ENCODE measurements around the gene FGD5. TPM values are rescaled to one million over a fixed set of nuclear protein-coding genes. Genes with fewer than 3 reads are reported as not detected.
"Not testable (repeated sequence)": the region's sequence is repeated elsewhere in the genome, so short reads cannot be mapped to it uniquely, and the experiment has no call there.

Gene FGD5
- total RNA-seq, 1 donor from 2014 or later, result 62.5 TPM

DNA sequence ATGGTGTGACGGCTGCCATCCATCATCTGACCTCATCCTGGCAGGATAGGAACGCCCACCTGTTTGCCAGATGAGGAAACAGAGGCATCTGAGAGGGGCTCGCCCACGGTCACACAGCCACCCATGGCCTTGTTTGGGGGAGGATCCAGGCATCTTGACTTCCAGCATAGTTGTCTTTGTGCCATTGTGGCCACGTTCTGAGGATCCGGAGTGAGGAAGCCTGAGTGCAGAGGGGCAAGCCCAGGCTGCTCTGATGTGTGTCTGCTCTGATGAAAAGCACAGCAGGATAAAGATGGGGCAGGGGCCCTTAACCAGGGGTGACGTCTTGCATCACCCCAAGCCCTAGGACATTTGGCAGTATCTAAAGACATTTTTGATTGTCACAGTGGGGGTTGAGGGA lies 58.7 kb downstream of the FGD5 start:
- no peak for DNase-seq (ENCODE audit: low spot score)

DNA sequence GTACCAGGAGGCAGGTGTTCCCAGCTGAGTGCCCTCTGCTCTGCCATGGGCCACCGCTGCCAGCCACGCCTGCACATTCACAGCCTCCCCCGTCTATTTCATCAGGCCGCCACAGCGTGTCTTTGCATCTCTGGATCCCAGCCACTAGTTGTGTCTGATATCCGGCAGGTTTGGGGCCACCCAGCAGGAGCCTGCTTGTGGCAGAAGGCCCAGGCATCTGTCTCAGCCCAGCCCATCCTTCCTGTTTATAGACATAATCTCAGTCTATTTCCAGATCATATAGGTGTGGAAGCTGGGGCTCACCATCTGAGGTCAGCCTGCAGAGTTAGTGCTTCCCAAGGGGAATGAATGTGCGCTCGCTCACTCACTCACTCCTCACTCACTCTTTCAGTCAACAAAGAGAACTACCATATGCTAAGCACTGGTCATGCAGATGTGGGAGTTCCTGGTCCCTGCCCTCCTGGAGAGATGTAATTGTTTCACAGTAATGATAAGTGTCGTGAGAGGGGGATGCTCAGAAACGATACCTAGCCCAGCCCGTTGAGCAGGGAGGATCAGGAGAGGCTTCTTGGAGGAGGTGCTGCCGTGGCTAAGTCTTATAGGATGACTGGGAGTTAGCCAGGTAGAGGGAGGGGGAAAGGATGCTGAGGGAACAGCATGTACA lies 60.6 kb downstream of the FGD5 start:
- peak; percentile 72 for DNase-seq (ENCODE audit: low spot score)

DNA sequence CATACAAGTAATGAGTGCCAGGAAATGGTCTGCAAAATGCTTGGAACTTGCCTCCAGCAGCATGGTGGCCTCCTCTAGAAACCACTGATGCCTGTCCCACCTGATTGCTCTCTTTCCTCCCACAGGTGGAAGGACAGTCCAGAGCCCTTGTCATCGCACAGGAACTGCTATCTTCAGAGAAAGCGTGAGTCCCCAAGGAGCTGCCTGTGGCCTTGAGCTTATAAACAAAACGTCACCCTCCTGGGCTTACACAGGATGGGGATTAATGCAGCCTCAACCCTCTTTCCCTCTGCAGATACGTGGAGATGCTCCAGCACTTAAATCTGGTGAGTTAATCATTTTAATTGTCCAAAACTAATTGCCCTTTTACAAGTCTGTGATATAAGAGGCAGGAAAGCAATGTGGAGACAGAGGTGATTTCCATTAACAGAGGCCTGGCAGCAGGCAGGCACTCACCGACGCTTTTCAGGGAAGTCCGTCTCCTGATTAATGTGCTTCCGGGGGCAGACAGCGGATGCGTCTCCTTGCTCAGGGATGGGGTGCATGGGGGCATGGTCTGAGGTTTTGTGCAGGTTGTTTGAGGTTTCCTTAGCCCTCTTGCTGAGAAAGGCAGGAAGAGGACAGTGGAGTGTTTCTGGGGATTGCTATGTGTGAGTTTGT lies 61.8 kb downstream of the FGD5 start:
- no peak for DNase-seq (ENCODE audit: low spot score)

DNA sequence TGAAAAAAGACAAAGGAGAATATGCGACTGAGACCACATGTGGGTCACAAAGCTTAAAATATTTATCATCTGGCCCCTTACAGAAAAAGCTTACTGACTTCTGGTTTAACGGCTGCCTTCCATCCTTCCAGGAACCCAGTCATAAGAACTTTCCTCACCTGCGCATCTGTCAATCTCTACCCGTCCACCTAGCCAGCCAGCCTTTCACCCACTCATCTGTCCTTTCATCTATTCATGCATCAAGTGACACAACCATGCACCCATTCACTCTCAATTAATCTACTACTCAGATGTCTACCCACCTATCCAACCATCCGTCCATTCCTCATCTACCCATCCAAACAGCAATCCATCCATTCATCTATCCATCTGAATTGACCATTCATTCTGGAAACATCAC lies 64.5 kb downstream of the FGD5 start:
- DNase-seq (ENCODE audit: low spot score), result no peak

DNA sequence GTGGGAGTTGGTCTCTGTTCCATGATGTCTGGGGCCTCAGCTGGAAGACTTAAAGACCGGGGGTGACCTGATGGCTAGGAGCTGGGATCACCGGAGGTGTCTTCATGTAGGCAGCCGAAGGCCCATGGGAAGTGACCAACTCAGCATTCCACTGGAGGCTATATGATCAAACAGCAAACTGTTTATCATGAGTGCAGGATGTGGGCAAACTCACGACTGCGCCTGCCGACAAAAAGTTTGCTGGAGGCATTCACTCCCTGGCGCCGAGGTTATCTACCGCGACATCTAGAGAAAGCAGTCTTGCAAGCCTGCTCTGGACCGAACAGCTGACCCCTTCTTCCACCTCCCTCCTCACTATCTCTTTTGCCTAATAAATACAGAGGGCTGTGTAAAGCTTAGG lies 65.9 kb downstream of the FGD5 start:
- no peak for DNase-seq (ENCODE audit: low spot score)

DNA sequence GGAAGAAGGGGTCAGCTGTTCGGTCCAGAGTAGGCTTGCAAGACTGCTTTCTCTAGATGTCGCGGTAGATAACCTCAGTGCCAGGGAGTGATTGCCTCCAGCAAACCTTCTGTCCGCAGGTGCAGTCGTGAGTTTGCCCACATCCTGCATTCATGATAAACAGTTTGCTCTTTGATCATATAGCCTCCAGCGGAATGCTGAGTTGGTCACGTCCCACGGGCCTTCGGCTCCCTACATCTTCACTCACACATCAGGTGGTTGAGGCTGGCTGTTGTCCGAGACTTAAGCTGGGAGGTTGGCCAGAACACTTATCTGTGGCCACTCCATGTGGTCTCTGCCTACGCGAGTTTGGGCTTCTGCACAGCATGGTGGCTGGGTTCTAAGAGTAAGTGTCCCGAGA lies 66.5 kb downstream of the FGD5 start:
- DNase-seq (ENCODE audit: low spot score), result peak; percentile 73

DNA sequence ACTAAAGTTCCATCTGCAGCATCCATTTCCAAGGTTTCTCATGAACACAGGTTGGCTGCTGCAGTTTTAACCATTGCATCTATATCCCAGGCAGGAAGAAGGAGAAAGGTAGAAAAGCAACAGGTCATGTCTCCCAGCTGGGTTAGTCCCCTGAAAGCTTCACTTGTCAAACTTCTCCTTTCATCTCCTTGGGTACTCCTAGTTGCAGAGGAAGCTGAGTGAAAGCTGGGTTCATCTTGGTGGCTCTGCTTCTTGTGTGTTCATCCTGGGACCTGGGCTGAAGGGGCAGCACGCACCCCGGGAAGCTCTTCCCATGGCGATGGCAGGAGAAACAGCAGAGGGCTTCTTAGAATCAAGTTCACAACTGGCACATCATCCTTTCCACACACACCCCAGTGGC lies 67.3 kb downstream of the FGD5 start:
- DNase-seq (ENCODE audit: low spot score), result no peak

DNA sequence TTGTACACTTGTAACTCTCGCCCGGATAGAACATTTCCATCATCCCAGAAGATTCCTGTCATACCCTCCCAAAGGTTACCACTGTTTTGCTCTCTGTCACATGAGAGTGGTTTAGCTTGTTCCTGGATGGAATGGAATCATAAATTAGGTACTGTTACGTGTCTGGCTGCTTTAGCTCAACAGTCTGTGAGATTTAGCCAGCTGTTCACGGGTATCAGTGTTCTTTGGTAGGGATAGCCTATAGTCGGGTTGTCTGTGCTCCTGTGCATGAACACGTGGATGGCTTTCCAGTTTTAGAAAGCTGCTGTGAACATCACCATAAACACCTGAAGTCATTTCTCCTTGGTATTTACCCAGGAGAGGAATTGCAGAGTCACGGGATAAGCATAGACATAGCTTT lies 70.4 kb downstream of the FGD5 start:
- no peak for DNase-seq (ENCODE audit: low spot score)

DNA sequence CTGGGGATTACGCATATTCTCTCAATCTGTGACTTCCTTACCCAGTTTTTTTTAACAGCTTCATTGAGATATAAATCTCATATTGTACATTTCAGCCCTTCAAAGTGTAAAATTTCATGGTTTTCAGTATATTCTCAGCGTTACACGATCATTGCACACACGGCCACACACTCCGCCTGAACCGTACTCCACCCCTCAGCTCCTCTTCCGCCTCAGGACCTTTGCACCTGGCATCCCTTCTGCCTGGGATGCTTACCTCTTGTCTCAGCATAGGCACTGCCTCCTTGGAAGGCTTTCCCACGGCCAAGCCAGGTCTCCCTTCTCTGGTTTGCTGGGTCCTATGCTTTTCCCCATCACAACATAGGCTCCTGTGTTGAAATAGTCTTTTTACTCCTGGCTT lies 71.2 kb downstream of the FGD5 start:
- DNase-seq (ENCODE audit: low spot score), result no peak

DNA sequence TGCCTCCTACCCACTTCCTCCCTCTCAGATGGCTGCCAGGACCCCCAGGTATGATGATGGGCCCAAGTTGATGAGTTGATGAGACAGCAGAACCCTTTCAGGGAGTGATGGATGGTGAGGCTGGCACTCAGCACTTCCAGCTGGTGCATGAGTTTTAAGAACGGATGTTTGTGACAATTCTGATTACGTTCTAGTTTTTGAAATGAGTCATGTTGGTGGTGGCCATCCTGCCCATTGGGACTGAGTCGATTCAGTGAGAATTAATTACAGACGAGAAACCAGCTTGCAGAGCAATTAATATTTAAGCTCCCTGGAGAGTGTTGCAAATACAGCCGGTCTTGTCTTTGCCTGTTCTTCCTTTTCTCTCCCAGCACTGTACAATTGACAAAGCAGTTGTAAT lies 71.7 kb downstream of the FGD5 start:
- DNase-seq (ENCODE audit: low spot score), result no peak

DNA sequence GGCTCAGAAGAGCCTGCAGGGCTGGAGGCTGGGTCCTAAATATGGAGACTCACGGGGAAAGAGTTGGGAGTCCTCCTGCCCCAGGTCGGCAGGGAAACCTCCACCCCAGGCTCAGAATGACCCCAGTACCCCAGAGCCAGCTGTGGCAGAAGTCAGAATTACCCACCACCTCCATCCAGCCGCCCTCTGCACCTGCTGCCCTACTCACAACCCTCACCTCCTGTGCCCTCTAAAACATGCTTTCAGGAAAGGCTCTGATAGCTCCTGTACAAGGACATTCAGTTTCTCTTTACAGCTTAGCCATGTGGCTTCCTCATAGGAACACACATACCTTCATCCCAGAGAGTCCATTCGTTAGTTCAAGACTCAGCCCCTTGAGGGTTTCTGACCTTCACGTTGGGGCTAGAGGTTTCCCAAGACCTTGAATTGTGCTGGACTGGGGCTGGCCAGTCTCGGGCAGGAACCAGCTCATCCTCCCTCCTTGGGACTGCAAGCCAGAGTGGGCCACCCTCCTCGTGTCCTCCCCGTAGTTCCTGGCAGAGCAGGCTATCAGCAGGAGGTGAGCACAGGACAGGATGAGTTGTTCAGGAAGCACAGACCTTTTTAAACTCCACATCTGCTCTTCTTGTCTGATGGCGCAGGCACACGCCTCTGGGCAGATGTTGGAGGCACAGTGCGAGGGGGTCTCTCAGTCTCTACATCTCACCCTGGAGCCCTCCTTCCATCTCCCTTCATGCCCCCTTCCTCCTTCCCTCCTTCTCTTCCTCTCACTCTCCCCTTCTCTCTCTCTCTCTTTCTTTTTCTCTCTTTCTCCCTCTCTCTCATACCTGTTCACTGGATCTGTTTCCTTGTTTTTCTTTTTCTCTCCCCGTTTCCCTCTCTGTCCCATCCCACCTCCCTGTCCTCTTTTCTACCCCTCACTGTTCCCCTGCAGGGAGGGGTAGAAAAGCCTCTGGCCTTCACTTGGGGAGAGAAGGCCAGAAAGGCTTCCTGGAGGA lies 72.7 kb downstream of the FGD5 start:
- no peak for DNase-seq (ENCODE audit: low spot score)

DNA sequence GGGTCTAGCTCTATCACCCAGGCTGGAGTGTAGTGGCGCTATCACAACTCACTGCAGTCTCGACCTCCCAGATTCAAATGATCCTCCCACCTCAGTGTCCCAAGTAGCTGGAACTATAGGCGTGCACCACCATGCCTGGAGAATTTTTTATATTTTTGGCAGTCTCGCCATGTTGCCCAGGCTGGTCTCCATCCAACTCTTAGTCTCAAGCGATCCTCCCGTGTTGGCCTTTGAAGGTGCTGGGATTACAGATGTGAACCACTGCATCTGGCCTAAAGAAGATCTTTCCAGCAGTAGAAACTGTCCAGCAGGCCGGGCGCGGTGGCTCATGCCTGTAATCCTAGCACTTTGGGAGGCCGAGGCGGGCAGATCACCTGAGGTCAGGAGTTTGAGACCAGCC lies 73.5 kb downstream of the FGD5 start:
- no peak for DNase-seq (ENCODE audit: low spot score)

DNA sequence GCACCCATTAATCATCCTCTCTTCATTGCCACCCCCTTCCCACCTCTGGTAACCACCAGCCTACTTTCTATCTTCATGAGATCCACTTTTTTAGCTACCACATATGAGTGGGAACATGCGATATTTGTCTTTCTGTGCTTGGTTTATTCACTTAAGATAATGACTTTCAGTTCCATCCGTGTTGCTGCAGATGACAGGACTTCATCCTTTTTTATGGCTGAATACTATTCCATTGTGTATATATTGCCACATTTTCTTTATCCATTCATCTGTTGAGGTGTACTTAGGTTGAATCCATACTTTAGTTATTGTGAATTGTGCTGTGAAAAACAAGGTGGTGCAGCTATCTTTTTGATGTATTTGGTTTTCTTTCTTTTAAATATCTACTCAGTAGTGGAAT lies 75.3 kb downstream of the FGD5 start:
- no peak for DNase-seq (ENCODE audit: low spot score)

DNA sequence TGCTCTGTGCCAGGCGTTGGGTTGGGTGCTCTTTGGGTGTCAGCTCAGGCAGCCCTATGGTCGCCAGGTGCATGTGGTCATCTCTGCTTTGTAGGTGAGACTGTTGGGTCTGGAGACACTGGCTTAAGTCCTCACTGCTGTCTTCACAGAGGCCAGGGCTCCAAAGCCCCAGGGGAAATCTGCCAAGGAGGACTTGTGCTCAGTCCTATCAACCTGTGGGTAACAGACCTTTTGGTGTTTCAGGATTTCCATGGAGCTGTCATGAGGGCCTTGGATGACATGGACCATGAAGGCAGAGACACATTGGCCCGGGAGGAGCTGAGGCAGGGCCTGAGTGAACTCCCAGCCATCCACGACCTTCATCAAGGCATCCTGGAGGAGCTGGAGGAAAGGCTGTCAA lies 78.5 kb downstream of the FGD5 start:
- no peak for DNase-seq (ENCODE audit: low spot score)

DNA sequence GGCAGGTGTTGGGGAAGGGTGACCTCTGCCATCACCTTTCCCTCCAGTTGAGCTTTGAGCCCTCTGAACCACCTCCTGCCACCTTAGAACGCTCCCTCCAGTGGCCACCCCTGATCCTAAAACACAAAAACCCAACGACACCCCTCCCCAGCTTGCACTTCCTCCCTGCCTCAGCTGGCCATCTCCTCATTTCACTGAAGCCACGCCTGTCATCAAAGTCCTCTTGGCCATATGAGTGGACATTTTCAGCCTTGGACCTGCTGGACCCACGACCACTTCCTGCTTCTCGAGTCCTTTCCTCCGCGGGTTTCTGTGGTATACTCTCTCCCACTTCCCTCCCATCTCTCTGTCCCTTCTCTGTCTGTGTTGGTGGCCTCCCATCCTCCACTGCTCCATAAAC lies 80.2 kb downstream of the FGD5 start:
- no peak for DNase-seq (ENCODE audit: low spot score)

DNA sequence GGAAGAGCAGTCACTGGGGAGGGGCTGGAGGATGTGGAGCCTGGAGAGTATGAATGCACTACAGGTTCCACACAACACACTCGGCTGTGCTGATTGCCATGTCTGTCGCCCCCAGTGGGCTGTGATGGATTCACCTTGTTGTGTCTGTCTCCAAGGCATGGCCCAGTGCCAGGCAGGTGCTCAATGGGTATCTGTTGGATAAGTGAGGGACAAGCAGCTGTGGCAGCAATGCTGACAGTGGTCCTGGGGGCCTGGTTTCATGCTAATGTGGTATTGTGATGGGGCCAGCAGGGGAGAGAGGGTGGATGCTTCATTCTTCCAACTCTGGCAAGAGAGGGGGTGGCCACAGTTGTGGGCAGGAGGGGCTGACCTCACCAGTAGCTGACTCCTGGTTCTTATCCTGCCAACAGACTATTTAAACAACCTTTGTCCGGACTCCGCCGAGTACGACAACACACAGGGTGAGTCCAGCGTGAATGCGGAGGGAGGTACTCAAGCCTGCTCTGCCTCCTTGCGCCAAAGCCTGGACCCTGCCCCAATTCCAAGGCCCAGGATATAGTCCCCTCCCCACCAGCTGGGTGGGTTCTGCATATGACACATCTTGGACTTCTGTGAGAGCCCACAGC lies 81.3 kb downstream of the FGD5 start:
- DNase-seq (ENCODE audit: low spot score), result peak; percentile 73

DNA sequence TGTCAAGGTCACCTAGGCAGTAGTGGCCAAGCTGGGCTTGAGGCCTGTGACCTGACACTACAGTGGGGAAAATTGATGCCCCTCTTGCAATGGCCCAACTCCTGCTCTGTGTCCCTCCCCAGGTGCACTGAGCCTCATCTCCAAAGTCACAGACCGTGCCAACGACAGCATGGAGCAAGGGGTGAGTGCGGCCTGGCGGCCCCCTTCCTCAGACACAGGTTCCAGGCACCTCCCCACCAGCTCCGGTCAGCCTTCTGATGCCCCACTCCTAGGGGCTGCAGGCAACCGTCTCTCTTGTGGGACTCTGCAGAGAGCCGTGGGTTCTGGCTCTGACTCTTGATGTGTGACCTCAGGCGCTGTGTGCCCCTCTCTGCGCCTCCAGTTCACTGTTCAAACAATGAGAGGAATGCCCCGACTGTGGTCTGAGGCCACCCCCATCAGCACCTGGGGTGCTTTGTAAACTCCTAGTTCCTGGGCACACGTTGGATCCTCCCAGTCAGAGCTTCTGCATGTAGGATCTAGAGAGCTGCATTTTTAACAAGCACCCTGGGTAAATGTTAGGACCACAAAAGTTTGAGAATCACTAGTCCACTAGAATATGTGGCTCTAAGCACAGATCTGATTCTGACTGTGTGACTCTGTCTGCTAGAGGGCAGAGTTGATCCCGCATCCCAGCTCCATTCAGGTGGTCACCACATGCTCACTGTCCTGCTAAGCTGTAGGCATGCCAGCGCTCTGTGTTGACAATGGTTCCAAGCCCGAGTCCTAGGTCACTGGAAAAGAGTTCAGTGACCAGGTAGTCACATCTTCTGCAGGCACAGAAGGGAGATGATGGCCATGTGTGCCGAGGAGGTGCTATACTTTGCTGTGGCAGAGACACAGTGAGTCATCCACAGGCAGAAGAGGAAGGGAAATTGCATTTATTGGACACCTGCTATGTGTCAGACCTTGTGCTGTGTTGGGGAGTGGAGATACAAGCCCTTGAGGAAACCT lies 82.4 kb downstream of the FGD5 start:
- no peak for DNase-seq (ENCODE audit: low spot score)

DNA sequence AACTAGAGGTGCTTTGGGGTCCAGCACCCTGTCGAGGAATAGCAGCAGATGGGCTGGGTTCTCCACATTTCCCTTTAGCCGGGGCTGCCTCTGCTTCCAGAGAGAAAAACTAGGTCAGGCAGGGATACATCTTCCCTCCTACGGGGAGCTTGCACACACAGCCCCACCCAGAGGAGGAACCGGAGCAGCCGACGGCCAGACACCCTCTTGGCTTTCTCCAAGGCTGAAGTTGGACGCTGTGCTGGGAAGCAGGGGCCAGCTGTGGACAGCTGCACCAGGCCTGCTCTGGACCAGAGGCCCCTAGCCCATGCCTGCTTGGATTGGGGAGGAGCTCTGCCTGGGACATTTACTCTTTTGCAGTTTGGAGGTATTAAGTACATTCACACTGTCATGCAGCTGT lies 84.0 kb downstream of the FGD5 start:
- peak; percentile 72 for DNase-seq (ENCODE audit: low spot score)

DNA sequence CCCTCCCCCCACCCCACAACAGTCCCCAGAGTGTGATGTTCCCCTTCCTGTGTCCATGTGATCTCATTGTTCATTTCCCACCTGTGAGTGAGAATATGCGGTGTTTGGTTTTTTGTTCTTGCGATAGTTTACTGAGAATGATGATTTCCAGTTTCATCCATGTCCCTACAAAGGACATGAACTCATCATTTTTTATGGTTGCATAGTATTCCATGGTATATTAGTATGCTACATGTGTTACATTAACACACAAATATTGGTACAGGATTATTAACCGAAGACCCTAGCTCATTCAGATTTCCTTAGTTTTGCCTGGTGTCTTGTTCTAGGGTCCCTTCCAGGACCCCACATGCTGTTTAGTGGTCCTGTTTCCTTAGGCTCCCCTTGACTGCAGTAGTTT lies 84.7 kb downstream of the FGD5 start:
- not testable (repeated sequence) for DNase-seq (ENCODE audit: low spot score)

DNA sequence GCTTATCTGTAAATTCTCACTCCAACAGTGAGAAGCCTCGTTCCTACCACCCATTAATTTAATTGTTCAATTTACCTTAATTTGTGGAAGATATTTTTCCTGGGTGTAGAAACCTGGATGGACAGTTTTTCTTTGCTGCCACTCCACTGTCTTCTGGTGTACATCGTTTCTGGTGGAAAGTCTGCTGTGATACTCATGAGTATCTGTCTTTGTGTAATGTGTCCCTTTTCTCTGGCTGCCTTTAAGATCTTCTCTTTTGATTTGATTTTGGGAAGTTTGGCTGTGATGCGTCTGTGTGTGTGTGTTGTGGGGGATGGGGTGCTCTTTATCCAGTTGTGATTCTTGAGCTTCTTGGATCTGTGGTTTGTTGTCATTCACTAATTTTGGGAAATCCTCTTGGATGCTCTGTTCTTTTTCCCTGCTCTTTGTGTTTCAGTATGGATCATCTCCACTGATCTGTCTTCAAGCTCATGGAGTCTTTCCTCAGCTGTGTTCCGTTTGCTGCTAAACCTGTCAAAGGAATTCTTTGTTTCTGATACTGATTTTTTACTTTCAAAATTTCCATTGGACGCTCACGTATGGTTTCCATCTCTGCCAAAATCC lies 86.4 kb downstream of the FGD5 start:
- no peak for DNase-seq (ENCODE audit: low spot score)

All from mucosa of gallbladder (tissue), 1 donor.